Measurements from ENCODE around the gene SOX9. TPM values are rescaled to one million over a fixed set of nuclear protein-coding genes. Genes with fewer than 3 reads are reported as not detected.

Gene SOX9
- total RNA-seq, 1 experiment from 2014 or later, result 1.3 TPM

GRCh38 chr17:72123530-72124437, 3.0 kb downstream of the SOX9 start:
- H3K36me3 Mint-ChIP-seq (ENCODE audit: insufficient read depth in 1 of 3, low read depth in 3 of 3), result peaks cover 7 to 15% (median 15%) of the 10 kb centered on the region in 3 experiments
- H4K91ac ChIP-seq (ENCODE audit: insufficient read length, low read depth, low read length), result no peak overlapping the region
- no peak overlapping the region for H2BK5ac ChIP-seq (ENCODE audit: insufficient read length, low read length)
- peak overlapping the region; percentile 81 to 98 for H3K4me3 Mint-ChIP-seq
- H3K9me3 ChIP-seq (ENCODE audit: control insufficient read depth, low read depth, low read length), result no peaks in the 10 kb centered on the region
- no peak overlapping the region for H4K8ac ChIP-seq (replicated peaks; ENCODE audit: insufficient read length, low read depth, low read length)
- no peaks in the 10 kb centered on the region for H3K79me2 ChIP-seq (ENCODE audit: insufficient read depth, low read length)
- H2BK12ac ChIP-seq (ENCODE audit: insufficient read length, low read depth, low read length), result no peak overlapping the region
- peaks cover 16% of the 10 kb centered on the region for H3K27me3 ChIP-seq (ENCODE audit: insufficient read depth, low read length)
- peak overlapping the region; percentile 78; the same call in 1 of the 2 replicates for H3K14ac ChIP-seq (ENCODE audit: insufficient read depth, low read length)
- no peaks in the 10 kb centered on the region for H4K20me1 ChIP-seq (ENCODE audit: control insufficient read depth, insufficient read depth, insufficient read length)
- no peak overlapping the region for H2BK120ac ChIP-seq (ENCODE audit: low read depth, low read length, poor library complexity, severe bottlenecking)
- no peak overlapping the region for H3K4ac ChIP-seq (ENCODE audit: low read depth, low read length)
- H3K27ac ChIP-seq (ENCODE audit: insufficient read length, low read depth, low read length), result no peak overlapping the region
- H3K4me2 ChIP-seq (ENCODE audit: insufficient read depth, insufficient read length, low read length), result peak overlapping the region; percentile 84
- H3K18ac ChIP-seq (ENCODE audit: insufficient read length, low read depth, low read length), result peak overlapping the region; percentile 46
- no peak overlapping the region for H3K9ac ChIP-seq (ENCODE audit: extremely low read depth, insufficient read length, low read length)
- H2BK15ac ChIP-seq (ENCODE audit: low read depth, low read length), result no peak overlapping the region
- no peak overlapping the region for H3K56ac ChIP-seq (ENCODE audit: insufficient read length, low read depth, low read length)
- H2AFZ ChIP-seq (ENCODE audit: low read length), result no peak overlapping the region
- no peak overlapping the region for H2AK5ac ChIP-seq (ENCODE audit: insufficient read length, low read length)
- H3K23ac ChIP-seq (ENCODE audit: insufficient read length, low read depth, low read length), result no peak overlapping the region
- no peak for TF ChIP-seq CTCF (conservative IDR thresholded peaks at IDR 0.05)
- H3K27me3 Mint-ChIP-seq (ENCODE audit: low read depth), result peaks cover 53% of the 10 kb centered on the region
- H4K5ac ChIP-seq (ENCODE audit: insufficient read length, low read depth, low read length), result no peak overlapping the region
- H3K9me3 Mint-ChIP-seq, result no peaks in the 10 kb centered on the region; a peak in 2 of 5 replicates
- H3K23me2 ChIP-seq (ENCODE audit: insufficient read length, low read depth, low read length, poor library complexity, severe bottlenecking), result peaks cover 34% of the 10 kb centered on the region
- no peaks in the 10 kb centered on the region for H3K79me1 ChIP-seq (ENCODE audit: insufficient read depth, low read depth, low read length, poor library complexity, severe bottlenecking)
- no CpG with 5 or more reads among the region's 75 CpGs for WGBS (ENCODE audit: extremely low coverage, insufficient read length, low lambda C conversion rate)
- peak; percentile 74 for DNase-seq
- H3T11ph ChIP-seq (ENCODE audit: low read length), result no peak overlapping the region
- peaks cover 3% of the 10 kb centered on the region for H3K4me1 ChIP-seq (ENCODE audit: insufficient read depth, low read length)
- H2BK20ac ChIP-seq (ENCODE audit: low read depth, low read length, poor library complexity, severe bottlenecking), result no peak overlapping the region
- H3K4me1 Mint-ChIP-seq, result peaks cover 36 to 50% of the 10 kb centered on the region in 2 experiments
- H3K27ac Mint-ChIP-seq, result peak overlapping the region in 1 of 3 experiments; percentile 29; a peak in 3 of 7 replicates
